Measurements from ENCODE around the gene ITGA1. TPM values are rescaled to one million over a fixed set of nuclear protein-coding genes. Genes with fewer than 3 reads are reported as not detected.
"Not testable (repeated sequence)": the region's sequence is repeated elsewhere in the genome, so short reads cannot be mapped to it uniquely, and the experiment has no call there.

ITGA1 gene
- total RNA-seq, 1 experiment from 2014 or later, result 4.0 TPM

- Histone ChIP-seq H3K27ac (no peak overlapping the region), H3K4me1 (replicated peaks; ENCODE audit: insufficient read depth) (peaks cover 14% of the 10 kb centered on the region), H3K9me2 (ENCODE audit: insufficient read depth) (no peaks in the 10 kb centered on the region), H3K4me2 (no peak overlapping the region), H2AFZ (no peak overlapping the region), H4K20me1 (ENCODE audit: insufficient read depth) (no peaks in the 10 kb centered on the region), H3F3A (ENCODE audit: insufficient read depth, low read depth) (no peaks in the 10 kb centered on the region), H3K36me3 (ENCODE audit: low read depth) (no peaks in the 10 kb centered on the region), H3K9me3 (ENCODE audit: insufficient read depth, low read depth) (no peaks in the 10 kb centered on the region), H3K79me2 (ENCODE audit: low read depth) (no peaks in the 10 kb centered on the region), H3K4me3 (no peak overlapping the region), H3K27me3 (ENCODE audit: insufficient read depth, low read depth) (no peaks in the 10 kb centered on the region)
- POLR2A ChIA-PET (ENCODE audit: unreplicated experiment), result no interaction called here
- intact Hi-C loops (cut with micrococcal nuclease; ENCODE audit: unreplicated experiment), result no loop called here
- no peak for DNase-seq
- CTCF ChIA-PET, result no interaction called here
- no TSS peak for BruUV-seq (replicated peaks)
- TF ChIP-seq, protein P1, sequence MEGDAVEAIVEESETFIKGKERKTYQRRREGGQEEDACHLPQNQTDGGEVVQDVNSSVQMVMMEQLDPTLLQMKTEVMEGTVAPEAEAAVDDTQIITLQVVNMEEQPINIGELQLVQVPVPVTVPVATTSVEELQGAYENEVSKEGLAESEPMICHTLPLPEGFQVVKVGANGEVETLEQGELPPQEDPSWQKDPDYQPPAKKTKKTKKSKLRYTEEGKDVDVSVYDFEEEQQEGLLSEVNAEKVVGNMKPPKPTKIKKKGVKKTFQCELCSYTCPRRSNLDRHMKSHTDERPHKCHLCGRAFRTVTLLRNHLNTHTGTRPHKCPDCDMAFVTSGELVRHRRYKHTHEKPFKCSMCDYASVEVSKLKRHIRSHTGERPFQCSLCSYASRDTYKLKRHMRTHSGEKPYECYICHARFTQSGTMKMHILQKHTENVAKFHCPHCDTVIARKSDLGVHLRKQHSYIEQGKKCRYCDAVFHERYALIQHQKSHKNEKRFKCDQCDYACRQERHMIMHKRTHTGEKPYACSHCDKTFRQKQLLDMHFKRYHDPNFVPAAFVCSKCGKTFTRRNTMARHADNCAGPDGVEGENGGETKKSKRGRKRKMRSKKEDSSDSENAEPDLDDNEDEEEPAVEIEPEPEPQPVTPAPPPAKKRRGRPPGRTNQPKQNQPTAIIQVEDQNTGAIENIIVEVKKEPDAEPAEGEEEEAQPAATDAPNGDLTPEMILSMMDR (conservative IDR thresholded peaks at IDR 0.05), result no peak
- TF ChIP-seq EZH2 (IDR thresholded peaks at IDR 0.05; ENCODE audit: low read depth), result no peak
Observed at GRCh38 chr5:52961274-52961681, 173.6 kb downstream of the ITGA1 start.

GRCh38 chr5:52963636-52964035 is 175.9 kb downstream of the ITGA1 start:
- Histone ChIP-seq H3K4me1 (replicated peaks; ENCODE audit: insufficient read depth) (peaks cover 14% of the 10 kb centered on the region), H2AFZ (peak overlapping the region; percentile 8; the same call in 1 of the 2 replicates), H3K27me3 (ENCODE audit: insufficient read depth, low read depth) (no peaks in the 10 kb centered on the region), H3K4me2 (no peak overlapping the region; the same call in 1 of the 2 replicates), H3K36me3 (ENCODE audit: low read depth) (no peaks in the 10 kb centered on the region), H3K9me3 (ENCODE audit: insufficient read depth, low read depth) (0 out of 2 replicates have a peak, but pooled peaks cover 5% of the 10 kb centered on the region), H3K27ac (peak overlapping the region; percentile 53), H3K9me2 (ENCODE audit: insufficient read depth) (no peaks in the 10 kb centered on the region), H3F3A (ENCODE audit: insufficient read depth, low read depth) (no peaks in the 10 kb centered on the region), H3K79me2 (ENCODE audit: low read depth) (no peaks in the 10 kb centered on the region), H4K20me1 (ENCODE audit: insufficient read depth) (no peaks in the 10 kb centered on the region), H3K4me3 (no peak overlapping the region)
- CTCF ChIA-PET, result no interaction called here
- no peak for TF ChIP-seq EZH2 (IDR thresholded peaks at IDR 0.05; ENCODE audit: low read depth)
- TF ChIP-seq, protein P1 (conservative IDR thresholded peaks at IDR 0.05), result no peak
- BruUV-seq (replicated peaks), result no TSS peak
- POLR2A ChIA-PET (ENCODE audit: unreplicated experiment), result interaction anchor here (0.5 to 1.0 kb wide), 4 partner anchors 21 to 1100 kb away, joined by 4 to 12 read pairs (median 4); no protein-coding TSS in a partner anchor
- DNase-seq, result peak in 1 of 2 experiments; percentile 81
- intact Hi-C loops (cut with micrococcal nuclease; ENCODE audit: unreplicated experiment), result no loop called here

- no peak for DNase-seq
Observed at GRCh38 chr5:52964138-52964537, 176.4 kb downstream of the ITGA1 start.

DNA sequence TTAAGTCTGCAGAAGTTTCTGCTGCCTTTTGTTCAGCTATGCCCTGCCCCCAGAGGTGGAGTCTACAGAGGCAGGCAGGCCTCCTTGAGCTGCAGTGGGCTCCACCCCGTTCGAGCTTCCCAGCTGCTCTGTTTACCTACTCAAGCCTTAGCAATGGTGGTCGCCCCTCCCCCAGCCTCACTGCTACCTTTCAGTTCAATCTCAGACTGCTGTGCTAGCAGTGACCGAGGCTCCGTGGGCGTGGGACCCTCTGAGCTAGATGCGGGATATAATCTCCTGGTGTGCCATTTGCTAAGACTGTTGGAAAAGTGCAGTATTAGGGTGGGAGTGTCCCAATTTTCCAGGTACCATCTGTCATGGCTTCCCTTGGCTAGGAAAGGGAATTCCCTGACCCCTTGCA is 188.4 kb downstream of the ITGA1 start:
- H3K27ac ChIP-seq; DNase-seq; H3K4me3 ChIP-seq; H3K79me2 ChIP-seq (ENCODE audit: low read depth); H3K36me3 ChIP-seq (ENCODE audit: low read depth); H3F3A ChIP-seq (ENCODE audit: insufficient read depth, low read depth); H4K20me1 ChIP-seq (ENCODE audit: insufficient read depth); CTCF ChIA-PET; H3K9me3 ChIP-seq (ENCODE audit: insufficient read depth, low read depth); H3K27me3 ChIP-seq (ENCODE audit: insufficient read depth, low read depth); H2AFZ ChIP-seq; H3K9me2 ChIP-seq (ENCODE audit: insufficient read depth); intact Hi-C loops (cut with micrococcal nuclease; ENCODE audit: unreplicated experiment); H3K4me1 ChIP-seq (replicated peaks; ENCODE audit: insufficient read depth); BruUV-seq (replicated peaks); H3K4me2 ChIP-seq: not testable (repeated sequence)
- POLR2A ChIA-PET (ENCODE audit: unreplicated experiment), result interaction anchor here (0.6 kb wide), 1 partner anchor 20 kb away, joined by 4 read pairs; no protein-coding TSS in a partner anchor

More at GRCh38 chr5:52964138-52964537, 176.4 kb downstream of the ITGA1 start:
- TSS peak; percentile 98 for BruUV-seq (replicated peaks)
- Histone ChIP-seq H3K9me2 (ENCODE audit: insufficient read depth) (no peaks in the 10 kb centered on the region), H3K36me3 (ENCODE audit: low read depth) (no peaks in the 10 kb centered on the region), H4K20me1 (ENCODE audit: insufficient read depth) (no peaks in the 10 kb centered on the region), H3K9me3 (ENCODE audit: insufficient read depth, low read depth) (0 out of 2 replicates have a peak, but pooled peaks cover 5% of the 10 kb centered on the region), H3K27ac (peak overlapping the region; percentile 53), H3K4me2 (no peak overlapping the region; the same call in 1 of the 2 replicates), H3K79me2 (ENCODE audit: low read depth) (no peaks in the 10 kb centered on the region), H3K4me1 (replicated peaks; ENCODE audit: insufficient read depth) (peaks cover 14% of the 10 kb centered on the region), H3K27me3 (ENCODE audit: insufficient read depth, low read depth) (no peaks in the 10 kb centered on the region), H3K4me3 (no peak overlapping the region), H2AFZ (peak overlapping the region; percentile 8; the same call in 1 of the 2 replicates), H3F3A (ENCODE audit: insufficient read depth, low read depth) (no peaks in the 10 kb centered on the region)
- ChIA-PET POLR2A (ENCODE audit: unreplicated experiment) (interaction anchor here (1.0 kb wide), 1 partner anchor 24 kb away, joined by 5 read pairs; no protein-coding TSS in a partner anchor), CTCF (no interaction called here)
- intact Hi-C loops (cut with micrococcal nuclease; ENCODE audit: unreplicated experiment), result no loop called here
- TF ChIP-seq, protein P1 (conservative IDR thresholded peaks at IDR 0.05), result no peak; the same call in 1 of the 2 replicates
- no peak for TF ChIP-seq EZH2 (IDR thresholded peaks at IDR 0.05; ENCODE audit: low read depth)
